ENCODE results near the gene ATXN7L1. TPM values are rescaled to one million over a fixed set of nuclear protein-coding genes. Genes with fewer than 3 reads are reported as not detected.
"Not testable (repeated sequence)": the region's sequence is repeated elsewhere in the genome, so short reads cannot be mapped to it uniquely, and the experiment has no call there.

Gene ATXN7L1
- polyA plus RNA-seq, 4 donors, result 9.7 to 50.8 (median 26.7) TPM

GRCh38 chr7:105698531-105698930, 177.9 kb downstream of the ATXN7L1 start:
- 94 to 95% (median 95%) methylated on average over 6 of the region's 6 CpGs for WGBS, 3 donors

GRCh38 chr7:105697753-105698152, 178.6 kb downstream of the ATXN7L1 start:
- WGBS, 3 donors, result 91 to 100% (median 95%) methylated on average over 4 to 5 of the region's 5 CpGs
- no peaks in the 10 kb centered on the region for H3K4me1 ChIP-seq (ENCODE audit: control insufficient read depth in 3 of 3, insufficient read depth in 2 of 3, low read depth in 1 of 3, low read length in 2 of 3)
- no peak overlapping the region for H3K27ac ChIP-seq (ENCODE audit: low read depth in 1 of 3, low read length in 2 of 3)
- peaks cover 0 to 10% (median 0%) of the 10 kb centered on the region in 3 donors for H3K36me3 ChIP-seq (ENCODE audit: control insufficient read depth in 3 of 3, insufficient read depth in 2 of 3, low read depth in 1 of 3, low read length in 3 of 3)
- DNase-seq (no peak), FAIRE-seq (no peak)
- no peaks in the 10 kb centered on the region for H3K27me3 ChIP-seq (ENCODE audit: control insufficient read depth in 3 of 3, insufficient read depth in 3 of 3, low read length in 3 of 3)
- H3K4me3 ChIP-seq (ENCODE audit: low read depth in 1 of 3, low read length in 3 of 3), result no peak overlapping the region
- H3K9me3 ChIP-seq (ENCODE audit: control insufficient read depth in 2 of 2, insufficient read depth in 1 of 2, low read depth in 1 of 2, low read length in 1 of 2), result peaks cover 0 to 17% of the 10 kb centered on the region in 2 donors

More at GRCh38 chr7:105698531-105698930, 177.9 kb downstream of the ATXN7L1 start:
- Histone ChIP-seq H3K4me1 (ENCODE audit: control insufficient read depth in 3 of 3, insufficient read depth in 2 of 3, low read depth in 1 of 3, low read length in 2 of 3) (no peaks in the 10 kb centered on the region), H3K27ac (ENCODE audit: low read depth in 1 of 3, low read length in 2 of 3) (no peak overlapping the region), H3K9me3 (ENCODE audit: control insufficient read depth in 2 of 2, insufficient read depth in 1 of 2, low read depth in 1 of 2, low read length in 1 of 2) (peaks cover 0 to 17% of the 10 kb centered on the region in 2 donors), H3K27me3 (ENCODE audit: control insufficient read depth in 3 of 3, insufficient read depth in 3 of 3, low read length in 3 of 3) (no peaks in the 10 kb centered on the region), H3K4me3 (ENCODE audit: low read depth in 1 of 3, low read length in 3 of 3) (no peak overlapping the region), H3K36me3 (ENCODE audit: control insufficient read depth in 3 of 3, insufficient read depth in 2 of 3, low read depth in 1 of 3, low read length in 3 of 3) (peaks cover 0 to 10% (median 0%) of the 10 kb centered on the region in 3 donors)
- DNase-seq (no peak), FAIRE-seq (no peak)

- peaks cover 0 to 17% of the 10 kb centered on the region in 2 donors for H3K9me3 ChIP-seq (ENCODE audit: control insufficient read depth in 2 of 2, insufficient read depth in 1 of 2, low read depth in 1 of 2, low read length in 1 of 2)
- not testable (repeated sequence) for DNase-seq; FAIRE-seq; H3K27me3 ChIP-seq (ENCODE audit: control insufficient read depth in 3 of 3, insufficient read depth in 3 of 3, low read length in 3 of 3); H3K4me1 ChIP-seq (ENCODE audit: control insufficient read depth in 3 of 3, insufficient read depth in 2 of 3, low read depth in 1 of 3, low read length in 2 of 3); H3K36me3 ChIP-seq (ENCODE audit: control insufficient read depth in 3 of 3, insufficient read depth in 2 of 3, low read depth in 1 of 3, low read length in 3 of 3); H3K27ac ChIP-seq (ENCODE audit: low read depth in 1 of 3, low read length in 2 of 3); H3K4me3 ChIP-seq (ENCODE audit: low read depth in 1 of 3, low read length in 3 of 3)
- WGBS, 3 donors, result 89 to 96% (median 91%) methylated on average over 11 of the region's 11 CpGs
These were observed 179.2 kb downstream of the ATXN7L1 start for GRCh38 chr7:105697169-105697568.

DNA sequence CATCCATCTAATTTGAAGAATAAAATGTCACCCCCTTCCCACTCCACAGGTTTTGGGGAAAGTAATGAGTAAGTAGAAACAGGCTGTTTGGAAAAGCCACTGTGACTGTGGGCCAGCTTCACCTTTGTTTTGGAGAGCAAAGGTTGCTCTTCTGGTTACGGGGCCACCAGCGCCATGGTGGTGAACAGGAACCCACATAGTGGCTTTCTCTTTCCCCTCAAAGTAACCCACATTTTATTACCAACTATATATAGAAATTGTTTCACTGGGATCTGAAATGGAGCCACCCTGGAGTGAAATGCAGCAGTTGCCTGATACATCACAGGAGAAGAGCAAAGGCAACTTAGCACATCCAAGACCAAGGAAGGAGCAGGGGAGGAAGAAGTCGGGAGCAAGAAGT, 182.8 kb downstream of the ATXN7L1 start:
- H3K4me3 ChIP-seq (ENCODE audit: low read depth in 1 of 3, low read length in 3 of 3), result no peak overlapping the region
- 70 to 92% (median 77%) methylated on average over 3 of the region's 3 CpGs for WGBS, 3 donors
- peaks cover 0 to 17% of the 10 kb centered on the region in 2 donors for H3K9me3 ChIP-seq (ENCODE audit: control insufficient read depth in 2 of 2, insufficient read depth in 1 of 2, low read depth in 1 of 2, low read length in 1 of 2)
- H3K27ac ChIP-seq (ENCODE audit: low read depth in 1 of 3, low read length in 2 of 3), result no peak overlapping the region
- H3K27me3 ChIP-seq (ENCODE audit: control insufficient read depth in 3 of 3, insufficient read depth in 3 of 3, low read length in 3 of 3), result no peaks in the 10 kb centered on the region
- H3K36me3 ChIP-seq (ENCODE audit: control insufficient read depth in 3 of 3, insufficient read depth in 2 of 3, low read depth in 1 of 3, low read length in 3 of 3), result peaks cover 0 to 14% (median 0%) of the 10 kb centered on the region in 3 donors
- DNase-seq (no peak), FAIRE-seq (no peak)
- H3K4me1 ChIP-seq (ENCODE audit: control insufficient read depth in 3 of 3, insufficient read depth in 2 of 3, low read depth in 1 of 3, low read length in 2 of 3), result peaks cover 0 to 3% (median 0%) of the 10 kb centered on the region in 3 donors

- Histone ChIP-seq H3K9me3 (ENCODE audit: control insufficient read depth in 2 of 2, insufficient read depth in 1 of 2, low read depth in 1 of 2, low read length in 1 of 2) (peaks cover 0 to 10% of the 10 kb centered on the region in 2 donors), H3K27me3 (ENCODE audit: control insufficient read depth in 3 of 3, insufficient read depth in 3 of 3, low read length in 3 of 3) (no peaks in the 10 kb centered on the region), H3K27ac (ENCODE audit: low read depth in 1 of 3, low read length in 2 of 3) (peak overlapping the region in 1 of 3 donors; percentile 88), H3K36me3 (ENCODE audit: control insufficient read depth in 3 of 3, insufficient read depth in 2 of 3, low read depth in 1 of 3, low read length in 3 of 3) (peaks cover 0 to 13% (median 0%) of the 10 kb centered on the region in 3 donors), H3K4me3 (ENCODE audit: low read depth in 1 of 3, low read length in 3 of 3) (peak overlapping the region in 2 of 3 donors; percentile 16 to 27), H3K4me1 (ENCODE audit: control insufficient read depth in 3 of 3, insufficient read depth in 2 of 3, low read depth in 1 of 3, low read length in 2 of 3) (peaks cover 0 to 3% (median 0%) of the 10 kb centered on the region in 3 donors)
- DNase-seq, result peak; percentile 56 to 65
- no peak for FAIRE-seq
- 6 to 17% (median 14%) methylated on average over 21 of the region's 21 CpGs for WGBS, 3 donors
These were observed 184.5 kb downstream of the ATXN7L1 start for GRCh38 chr7:105691680-105692564.

DNA sequence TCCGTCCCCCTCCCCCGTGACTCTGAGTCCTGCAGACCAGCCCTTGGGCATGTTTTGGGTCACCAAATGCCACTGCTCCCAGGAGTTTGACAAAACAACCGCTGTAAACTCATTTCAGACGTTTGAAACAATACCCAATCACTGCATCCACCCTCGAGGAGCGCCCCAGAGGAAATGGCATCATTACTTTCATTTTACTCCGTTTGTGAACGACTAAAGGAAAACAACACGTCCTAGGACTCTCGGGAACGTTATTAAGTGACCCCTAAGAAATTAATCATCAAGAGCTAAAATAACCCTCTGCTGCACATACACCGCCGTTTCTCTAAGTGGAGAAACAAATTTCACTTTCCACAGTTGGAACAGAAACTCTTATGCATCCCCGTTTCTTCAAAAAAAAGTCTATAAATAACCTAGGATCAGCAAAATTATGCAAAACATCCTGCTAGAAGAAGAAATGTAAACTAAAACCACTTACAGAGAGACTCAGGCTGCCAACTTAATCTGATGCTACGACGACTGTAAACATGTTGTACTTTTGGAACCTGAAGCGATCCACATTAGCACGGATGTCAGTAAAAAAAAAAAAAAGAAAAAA, 185.2 kb downstream of the ATXN7L1 start:
- no peaks in the 10 kb centered on the region for H3K27me3 ChIP-seq (ENCODE audit: control insufficient read depth in 3 of 3, insufficient read depth in 3 of 3, low read length in 3 of 3)
- H3K4me3 ChIP-seq (ENCODE audit: low read depth in 1 of 3, low read length in 3 of 3), result peak overlapping the region in 2 of 3 donors; percentile 16 to 27
- H3K4me1 ChIP-seq (ENCODE audit: control insufficient read depth in 3 of 3, insufficient read depth in 2 of 3, low read depth in 1 of 3, low read length in 2 of 3), result peaks cover 0 to 3% (median 0%) of the 10 kb centered on the region in 3 donors
- FAIRE-seq (no peak), DNase-seq (peak; percentile 28 to 33)
- peaks cover 0 to 13% (median 0%) of the 10 kb centered on the region in 3 donors for H3K36me3 ChIP-seq (ENCODE audit: control insufficient read depth in 3 of 3, insufficient read depth in 2 of 3, low read depth in 1 of 3, low read length in 3 of 3)
- H3K9me3 ChIP-seq (ENCODE audit: control insufficient read depth in 2 of 2, insufficient read depth in 1 of 2, low read depth in 1 of 2, low read length in 1 of 2), result peaks cover 0 to 7% of the 10 kb centered on the region in 2 donors
- H3K27ac ChIP-seq (ENCODE audit: low read depth in 1 of 3, low read length in 2 of 3), result peak overlapping the region; percentile 24 to 88 (median 42)
- WGBS, 3 donors, result 9 to 15% (median 10%) methylated on average over 18 of the region's 18 CpGs

DNA sequence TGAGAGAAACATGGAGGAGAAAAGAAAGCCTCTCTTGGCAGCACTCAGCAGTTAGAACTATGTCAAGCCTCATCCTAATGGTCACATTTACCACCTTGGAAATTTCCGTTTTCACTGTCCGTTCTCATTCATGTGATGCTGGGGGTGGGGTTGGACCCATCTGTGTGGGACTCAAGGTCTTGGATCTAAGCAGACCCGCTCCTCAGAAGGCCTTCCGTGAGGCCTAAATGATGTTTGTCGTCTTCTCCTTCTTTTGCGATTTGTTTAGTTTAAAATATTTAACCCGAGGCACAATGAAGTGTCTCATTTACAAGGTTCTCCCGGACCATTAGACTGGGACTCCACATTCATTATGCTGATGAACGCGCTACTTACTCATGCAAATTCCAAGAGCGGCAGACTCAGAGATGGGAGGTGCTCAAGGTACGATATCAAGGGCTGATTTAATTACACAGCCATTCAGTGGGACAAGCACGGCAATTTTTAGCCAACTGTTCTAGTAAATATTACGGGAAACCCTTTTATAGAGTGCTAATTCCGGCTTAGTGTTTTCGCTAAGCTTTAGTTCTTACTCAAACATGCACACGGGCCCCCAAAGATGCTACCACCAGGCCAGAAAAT, 186.0 kb downstream of the ATXN7L1 start:
- WGBS, 3 donors, result 79 to 91% (median 89%) methylated on average over 17 of the region's 17 CpGs
- Histone ChIP-seq H3K4me1 (ENCODE audit: control insufficient read depth in 3 of 3, insufficient read depth in 2 of 3, low read depth in 1 of 3, low read length in 2 of 3) (peaks cover 0 to 3% (median 0%) of the 10 kb centered on the region in 3 donors), H3K36me3 (ENCODE audit: control insufficient read depth in 3 of 3, insufficient read depth in 2 of 3, low read depth in 1 of 3, low read length in 3 of 3) (peaks cover 0 to 9% (median 0%) of the 10 kb centered on the region in 3 donors), H3K27me3 (ENCODE audit: control insufficient read depth in 3 of 3, insufficient read depth in 3 of 3, low read length in 3 of 3) (no peaks in the 10 kb centered on the region), H3K9me3 (ENCODE audit: control insufficient read depth in 2 of 2, insufficient read depth in 1 of 2, low read depth in 1 of 2, low read length in 1 of 2) (peaks cover 0 to 7% of the 10 kb centered on the region in 2 donors), H3K4me3 (ENCODE audit: low read depth in 1 of 3, low read length in 3 of 3) (peak overlapping the region in 2 of 3 donors; percentile 16 to 27), H3K27ac (ENCODE audit: low read depth in 1 of 3, low read length in 2 of 3) (peak overlapping the region in 2 of 3 donors; percentile 42 to 88)
- FAIRE-seq (no peak), DNase-seq (no peak)
